Astrocyte of the cerebellum (primary cell): ENCODE results near the gene PATJ.

Experiments used
- DNase-seq: peaks from one replicate; pipeline ENCODE4 v3.0.0-alpha.2; 2011; ENCODE audit warnings: low read depth
- H3K4me3 ChIP-seq: 2 replicates; pipeline ENCODE4 v1.5.1; 2011; ENCODE audit warnings: mild to moderate bottlenecking, low read depth, low read length, moderate library complexity
- CTCF ChIP-seq: IDR thresholded peaks from 2 replicates; pipeline ENCODE4 v1.5.1; 2012; ENCODE audit warnings: low read length, low read depth, moderate library complexity, mild to moderate bottlenecking; ENCODE audit errors: missing control alignments
- in situ Hi-C: cut with HindIII; loops from 2 replicates; pipeline ENCODE4 v1.10.0; 2017; ENCODE audit warnings: low sequenced_read_pairs

The PATJ gene

DNA sequence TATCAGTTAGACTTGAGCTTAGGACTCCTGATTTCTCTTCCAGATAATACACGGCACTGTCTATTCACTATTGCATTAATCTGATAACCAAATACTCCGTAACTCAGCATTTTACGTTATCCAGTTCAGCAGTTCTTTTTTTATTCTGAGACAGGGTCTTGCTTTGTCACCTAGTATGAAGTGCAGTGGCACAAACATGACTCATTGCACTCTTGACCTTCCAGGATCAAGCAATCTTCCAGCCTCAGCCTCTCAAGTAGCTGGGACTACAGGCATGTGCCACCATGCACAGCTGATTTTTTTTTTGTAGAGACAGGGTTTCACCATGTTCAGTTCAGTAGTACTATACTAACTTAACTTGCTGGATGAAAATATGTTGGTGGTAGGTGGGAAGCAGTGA, 156.4 kb downstream of the PATJ start:
- no peak overlapping the region for H3K4me3 ChIP-seq
- DNase-seq, result no peak
- no peak for TF ChIP-seq CTCF
- in situ Hi-C loops, result no loop called here

DNA sequence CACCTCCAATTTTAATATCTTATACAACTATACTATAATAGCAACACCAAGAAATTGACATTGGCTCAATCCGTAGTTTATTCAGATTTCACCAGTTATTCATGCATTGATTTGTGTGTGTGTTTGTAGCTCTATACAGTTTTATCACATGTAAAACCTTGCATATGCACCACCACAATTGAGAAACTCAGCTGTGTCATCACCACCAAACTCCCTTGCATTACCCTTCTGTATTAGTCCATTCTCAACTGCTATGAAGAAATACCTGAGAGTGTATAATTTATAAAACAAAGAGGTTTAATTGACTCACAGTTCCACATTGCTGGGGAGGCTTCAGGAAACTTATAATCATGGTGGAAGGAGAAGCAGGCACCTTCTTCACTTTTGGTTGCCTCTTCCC, 162.1 kb downstream of the PATJ start:
- DNase-seq, result no peak
- in situ Hi-C loops, result no loop called here
- no peak for TF ChIP-seq CTCF
- H3K4me3 ChIP-seq, result no peak overlapping the region

DNA sequence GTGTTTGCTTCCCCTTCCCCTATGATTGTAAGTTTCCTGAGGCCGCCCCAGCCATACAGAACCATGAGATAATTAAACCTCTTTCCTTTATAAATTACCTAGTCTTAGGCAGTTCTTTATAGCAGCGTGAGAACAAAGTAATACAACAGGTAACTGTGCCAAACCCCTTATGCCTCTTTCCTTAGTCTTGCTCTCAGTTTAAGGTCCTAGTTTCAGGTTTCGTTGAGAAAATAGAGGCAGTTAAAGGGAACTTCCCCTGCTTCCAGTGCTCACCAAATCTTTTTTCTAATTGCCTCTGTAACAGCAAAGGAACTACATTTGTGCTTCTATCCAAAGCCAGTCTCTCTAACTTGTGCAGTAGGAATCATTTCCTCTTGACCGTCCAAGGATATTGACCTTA, 164.8 kb downstream of the PATJ start:
- in situ Hi-C loops, result no loop called here
- DNase-seq, result no peak
- H3K4me3 ChIP-seq, result no peak overlapping the region
- no peak for TF ChIP-seq CTCF

GRCh38 chr1:61910035-61910434, 167.8 kb downstream of the PATJ start:
- no peak for DNase-seq
- in situ Hi-C loops, result no loop called here
- no peak for TF ChIP-seq CTCF
- no peak overlapping the region for H3K4me3 ChIP-seq

GRCh38 chr1:61914823-61915482, 172.7 kb downstream of the PATJ start:
- DNase-seq, result no peak
- H3K4me3 ChIP-seq, result no peak overlapping the region
- no peak for TF ChIP-seq CTCF
- in situ Hi-C loops, result no loop called here

- no peak overlapping the region for H3K4me3 ChIP-seq
- peak; percentile 12 for DNase-seq
- in situ Hi-C loops, result no loop called here
- TF ChIP-seq CTCF, result peak; percentile 56
Observed at GRCh38 chr1:61921435-61921834, 179.2 kb downstream of the PATJ start.
